Chondrocyte (in vitro differentiated cells): ENCODE measurements around the gene MGRN1. TPM values are rescaled to one million over a fixed set of nuclear protein-coding genes. Genes with fewer than 3 reads are reported as not detected.

Experiments
- DNase-seq: peaks from one replicate; pipeline ENCODE4 v3.0.0; 2021; ENCODE audit warnings: mixed read lengths, low spot score
- H3K27ac Mint-ChIP-seq: one replicate; pipeline ENCODE4 v1.8.0; 2021; ENCODE audit warnings: mild to moderate bottlenecking, moderate library complexity, mixed read lengths; ENCODE audit not compliant: unreplicated experiment
- H3K27me3 Mint-ChIP-seq: 2 replicates; pipeline ENCODE4 v1.8.0; 2021; ENCODE audit warnings: low read depth, mixed read lengths
- H3K36me3 Mint-ChIP-seq: 2 replicates; pipeline ENCODE4 v1.8.0; 2021; ENCODE audit warnings: low read depth, mixed read lengths
- H3K4me1 Mint-ChIP-seq: 2 replicates; pipeline ENCODE4 v1.8.0; 2021; ENCODE audit warnings: low read depth, mild to moderate bottlenecking, mixed read lengths
- H3K4me3 Mint-ChIP-seq: one replicate; pipeline ENCODE4 v1.8.0; 2021; ENCODE audit warnings: mild to moderate bottlenecking, moderate library complexity, mixed read lengths; ENCODE audit not compliant: unreplicated experiment
- H3K9me3 Mint-ChIP-seq: 2 replicates; pipeline ENCODE4 v1.8.0; 2021; ENCODE audit warnings: low read depth, mixed read lengths
- CTCF ChIP-seq: fragments of 200-600 bp; sonication (generic); IDR thresholded peaks from 2 replicates; pipeline ENCODE4 v1.5.0; 2021; ENCODE audit warnings: antibody characterized with exemption, mild to moderate bottlenecking, moderate library complexity
- total RNA-seq: library from RNA; stranded (reverse); gene quantifications from 3 replicates; pipeline ENCODE4 v1.2.1, GENCODE V29; 2021

MGRN1 gene
- total RNA-seq, 1 donor from 2014 or later, result 83.4 TPM

- TF ChIP-seq CTCF, result no peak
- Mint-ChIP-seq H3K9me3 (no peaks in the 10 kb centered on the region), H3K27ac (peak overlapping the region; percentile 74), H3K4me3 (peak overlapping the region; percentile 92), H3K27me3 (no peaks in the 10 kb centered on the region), H3K36me3 (peaks cover 11% of the 10 kb centered on the region), H3K4me1 (peaks cover 15% of the 10 kb centered on the region)
- DNase-seq, result no peak
Observed at GRCh38 chr16:4733211-4733742, 108.7 kb downstream of the MGRN1 start.

GRCh38 chr16:4733747-4734062 lies 109.1 kb downstream of the MGRN1 start:
- Mint-ChIP-seq H3K4me1 (peaks cover 15% of the 10 kb centered on the region), H3K27ac (peak overlapping the region; percentile 74), H3K27me3 (no peaks in the 10 kb centered on the region), H3K4me3 (peak overlapping the region; percentile 92), H3K36me3 (peaks cover 10% of the 10 kb centered on the region), H3K9me3 (no peaks in the 10 kb centered on the region)
- no peak for DNase-seq
- no peak for TF ChIP-seq CTCF

- Mint-ChIP-seq H3K27me3 (no peaks in the 10 kb centered on the region), H3K4me1 (peaks cover 15% of the 10 kb centered on the region), H3K36me3 (peaks cover 6% of the 10 kb centered on the region), H3K27ac (peak within 1 kb of the TSS; percentile 89), H3K4me3 (peak within 1 kb of the TSS; percentile 92), H3K9me3 (no peaks in the 10 kb centered on the region)
- TF ChIP-seq CTCF, result no peak
- DNase-seq, result peak; percentile 99
Observed at GRCh38 chr16:4734063-4734729, 109.6 kb downstream of the MGRN1 start, which contains the start of the genes ANKS3 and DNAAF8. Gene ANKS3 (minus strand): TSS chr16:4734271. CDS start chr16:4730149, 4,122 bp downstream. Gene DNAAF8 (plus strand): TSS chr16:4734537. CDS start chr16:4736515, 1,978 bp downstream.

GRCh38 chr16:4734730-4735535 lies 110.3 kb downstream of the MGRN1 start:
- peak overlapping the region; percentile 92 for H3K4me3 Mint-ChIP-seq
- H3K27ac Mint-ChIP-seq, result peak overlapping the region; percentile 89
- H3K4me1 Mint-ChIP-seq, result peaks cover 15% of the 10 kb centered on the region
- no peaks in the 10 kb centered on the region for H3K27me3 Mint-ChIP-seq
- peak; percentile 9 for TF ChIP-seq CTCF
- no peaks in the 10 kb centered on the region for H3K9me3 Mint-ChIP-seq
- H3K36me3 Mint-ChIP-seq, result peaks cover 4% of the 10 kb centered on the region
- peak; percentile 94 for DNase-seq

GRCh38 chr16:4736546-4736945 lies 111.9 kb downstream of the MGRN1 start:
- Mint-ChIP-seq H3K36me3 (no peaks in the 10 kb centered on the region), H3K27ac (no peak overlapping the region), H3K27me3 (no peaks in the 10 kb centered on the region), H3K4me3 (no peak overlapping the region), H3K9me3 (no peaks in the 10 kb centered on the region), H3K4me1 (peaks cover 15% of the 10 kb centered on the region)
- TF ChIP-seq CTCF, result no peak
- no peak for DNase-seq
